Natural killer cell (primary cell): Measurements from ENCODE around the gene RNF126. TPM values are rescaled to one million over a fixed set of nuclear protein-coding genes. Genes with fewer than 3 reads are reported as not detected.

ENCODE experiments used
- ATAC-seq, 3 donors: fragments of 150-1000 bp in 2 of 3; fragments of 200-7000 bp in 1 of 3; cut with Tn5 transposase; 1 replicate in 1 of 3; 2 replicates in 2 of 3; pipeline ENCODE4 v1.10.0; 2021; ENCODE audit warnings: mild to moderate bottlenecking in 2 of 3, moderate library complexity in 2 of 3
- DNase-seq, 2 donors: peaks; one replicate each; pipeline versions ENCODE4 v3.0.0 to v3.0.0-alpha.2; 2013 to 2021; ENCODE audit warnings: mixed read lengths in 1 of 2
- H3K27ac ChIP-seq: one replicate; pipeline ENCODE4 v1.5.1; 2013; ENCODE audit warnings: mild to moderate bottlenecking, low read length
- H3K27me3 ChIP-seq: one replicate; pipeline ENCODE4 v1.6.1; 2013; ENCODE audit warnings: low read length; ENCODE audit not compliant: control insufficient read depth, insufficient read depth
- H3K36me3 ChIP-seq: one replicate; pipeline ENCODE4 v1.6.1; 2013; ENCODE audit warnings: low read length; ENCODE audit not compliant: control insufficient read depth, insufficient read depth
- H3K4me1 ChIP-seq: one replicate; pipeline ENCODE4 v1.6.1; 2013; ENCODE audit warnings: low read length; ENCODE audit not compliant: control insufficient read depth, insufficient read depth
- H3K4me3 ChIP-seq: one replicate; pipeline ENCODE4 v1.5.1; 2013; ENCODE audit warnings: low read length
- H3K9me3 ChIP-seq: one replicate; pipeline ENCODE4 v1.6.1; 2013; ENCODE audit warnings: low read length; ENCODE audit not compliant: control insufficient read depth, insufficient read depth
- H3K27ac Mint-ChIP-seq, 2 donors: one replicate each; pipeline ENCODE4 v1.8.0; 2022; ENCODE audit warnings: mild to moderate bottlenecking in 2 of 2, mixed read lengths in 2 of 2, moderate library complexity in 1 of 2
- H3K27me3 Mint-ChIP-seq, 2 donors: one replicate each; pipeline ENCODE4 v1.8.0; 2022; ENCODE audit warnings: low read depth in 2 of 2, mixed read lengths in 2 of 2
- H3K36me3 Mint-ChIP-seq: one replicate; pipeline ENCODE4 v1.8.0; 2022; ENCODE audit warnings: mixed read lengths
- H3K4me1 Mint-ChIP-seq, 2 donors: one replicate each; pipeline ENCODE4 v1.8.0; 2022; ENCODE audit warnings: mixed read lengths in 2 of 2
- H3K4me3 Mint-ChIP-seq: one replicate; pipeline ENCODE4 v1.8.0; 2022; ENCODE audit warnings: mild to moderate bottlenecking, moderate library complexity, mixed read lengths
- H3K9me3 Mint-ChIP-seq, 2 donors: one replicate each; pipeline ENCODE4 v1.8.0; 2022; ENCODE audit warnings: mixed read lengths in 2 of 2
- CTCF ChIP-seq: fragments of 200-600 bp; IDR thresholded peaks from one replicate; pipeline ENCODE4 v1.8.0; 2022; ENCODE audit warnings: antibody characterized with exemption
- WGBS: methylation state at CpG from one replicate; pipeline ENCODE4 v1.1.7; 2013; ENCODE audit warnings: missing lambda C conversion rate; ENCODE audit not compliant: insufficient coverage; 5-methylcytosine and 5-hydroxymethylcytosine counted together
- intact Hi-C: fragments of 100-400 bp; cut with micrococcal nuclease; formaldehyde crosslinking; loops from one replicate; pipeline ENCODE4 v1.14.2; 2022
- total RNA-seq, 4 donors: library from RNA; stranded (reverse); fragments of 120-200 nt in 1 of 4; gene quantifications; one replicate each; pipeline versions ENCODE4 v1.2.3 to v1.2.4, GENCODE V29; 2013 to 2022

Gene RNF126
- total RNA-seq, 3 donors from 2014 or later (not counting 1 experiment from before 2014, with no cell fraction given) = 119 to 149 (median 146) TPM

GRCh38 chr19:638906-639252 is 24.1 kb downstream of the RNF126 start:
- peaks cover 10 to 21% of the 10 kb centered on the region in 2 donors for H3K4me1 Mint-ChIP-seq
- no peaks in the 10 kb centered on the region for H3K9me3 ChIP-seq
- peaks cover 21% of the 10 kb centered on the region for H3K4me1 ChIP-seq
- H3K27ac Mint-ChIP-seq = peak overlapping the region; percentile 89 to 95
- no peaks in the 10 kb centered on the region for H3K36me3 ChIP-seq
- no peak for DNase-seq
- H3K27ac ChIP-seq = no peak overlapping the region
- H3K4me3 Mint-ChIP-seq = peak overlapping the region; percentile 96
- no peak for TF ChIP-seq CTCF
- H3K27me3 ChIP-seq = no peaks in the 10 kb centered on the region
- no peaks in the 10 kb centered on the region for H3K36me3 Mint-ChIP-seq
- no peak for ATAC-seq
- peak overlapping the region; percentile 42 for H3K4me3 ChIP-seq
- no peaks in the 10 kb centered on the region for H3K9me3 Mint-ChIP-seq
- no peaks in the 10 kb centered on the region for H3K27me3 Mint-ChIP-seq
- intact Hi-C loops = no loop called here
- WGBS = 68% methylated on average over 17 of the region's 17 CpGs

GRCh38 chr19:634975-635652 is 27.9 kb downstream of the RNF126 start:
- Histone ChIP-seq H3K4me1 (peaks cover 39% of the 10 kb centered on the region), H3K4me3 (no peak overlapping the region), H3K36me3 (peaks cover 5% of the 10 kb centered on the region), H3K9me3 (no peaks in the 10 kb centered on the region), H3K27ac (no peak overlapping the region), H3K27me3 (no peaks in the 10 kb centered on the region)
- Mint-ChIP-seq H3K27me3 (no peaks in the 10 kb centered on the region), H3K27ac (no peak overlapping the region), H3K9me3 (no peaks in the 10 kb centered on the region), H3K36me3 (no peaks in the 10 kb centered on the region), H3K4me1 (peaks cover 16 to 37% of the 10 kb centered on the region in 2 donors), H3K4me3 (no peak overlapping the region)
- DNase-seq = no peak
- TF ChIP-seq CTCF = no peak
- intact Hi-C loops = no loop called here
- ATAC-seq = no peak
- 96% methylated on average over 16 of the region's 16 CpGs for whole genome bisulfite sequencing

GRCh38 chr19:633786-634639 is 29.0 kb downstream of the RNF126 start:
- peak overlapping the region; percentile 82 for H3K4me3 Mint-ChIP-seq

More at GRCh38 chr19:633786-634639, 29.0 kb downstream of the RNF126 start:
- H3K27ac Mint-ChIP-seq = peak overlapping the region; percentile 87 to 95
- 33% methylated on average over 32 of the region's 32 CpGs for WGBS
- H3K4me1 Mint-ChIP-seq = peaks cover 10 to 30% of the 10 kb centered on the region in 2 donors
- H3K4me1 ChIP-seq = peaks cover 33% of the 10 kb centered on the region
- no peaks in the 10 kb centered on the region for H3K9me3 Mint-ChIP-seq
- peak overlapping the region; percentile 79 for H3K27ac ChIP-seq
- intact Hi-C loops = no loop called here
- H3K36me3 ChIP-seq = peaks cover 5% of the 10 kb centered on the region
- peak overlapping the region; percentile 58 for H3K4me3 ChIP-seq
- no peak for TF ChIP-seq CTCF
- no peaks in the 10 kb centered on the region for H3K27me3 ChIP-seq
- ATAC-seq (peak in 1 of 3 donors; percentile 3), DNase-seq (no peak)
- H3K9me3 ChIP-seq = no peaks in the 10 kb centered on the region
- H3K27me3 Mint-ChIP-seq = no peaks in the 10 kb centered on the region
- no peaks in the 10 kb centered on the region for H3K36me3 Mint-ChIP-seq
